ENCODE measurements around the gene TLR8.

- TF ChIP-seq CTCF (IDR thresholded peaks at IDR 0.05 in 2 of 3, conservative IDR thresholded peaks at IDR 0.05 in 1 of 3; ENCODE audit: control insufficient read depth in 2 of 3, extremely low read depth in 1 of 3, insufficient read depth in 1 of 3, low read depth in 3 of 3, low read length in 3 of 3) (no peak), POLR2AphosphoS5 (IDR thresholded peaks at IDR 0.05; ENCODE audit: low read length) (no peak), ETV6 (conservative IDR thresholded peaks at IDR 0.05 in 1 of 2, IDR thresholded peaks at IDR 0.05 in 1 of 2; ENCODE audit: borderline replicate concordance in 1 of 2, low read depth in 1 of 2) (no peak), YBX1 (IDR thresholded peaks at IDR 0.05) (no peak), ZNF24 (IDR thresholded peaks at IDR 0.05) (no peak), FOS (IDR thresholded peaks at IDR 0.05; ENCODE audit: borderline replicate concordance, extremely low read depth, insufficient read length) (no peak), ATF2 (IDR thresholded peaks at IDR 0.05; ENCODE audit: low read length) (no peak), CHD4 (IDR thresholded peaks at IDR 0.05) (no peak), KDM1A (IDR thresholded peaks at IDR 0.05; ENCODE audit: borderline replicate concordance) (no peak), HCFC1 (IDR thresholded peaks at IDR 0.05; ENCODE audit: low read length) (no peak)
Measured at GRCh38 chrX:12874581-12874980, 31.8 kb upstream of the TLR8 start.
